Activated naive CD4-positive, alpha-beta T cell treated with anti-CD3 and anti-CD28 coated beads for 36 hours (primary cell): ENCODE results near the gene RAD51B. TPM values are rescaled to one million over a fixed set of nuclear protein-coding genes. Genes with fewer than 3 reads are reported as not detected.

Experiments used
- CTCF ChIA-PET: fragments of 350-600 bp; sonication (Branson Sonifier 250); formaldehyde crosslinking; loops from one replicate; lab custom pipeline; 2021; ENCODE audit warnings: antibody characterized with exemption; lab: Charles Lee
- DNase-seq: peaks from one replicate; pipeline ENCODE4 v3.0.0-alpha.2; 2020
- H3K27ac Mint-ChIP-seq: one replicate; pipeline ENCODE4 v1.8.0; 2021; ENCODE audit warnings: mild to moderate bottlenecking, mixed read lengths
- H3K27me3 Mint-ChIP-seq: one replicate; pipeline ENCODE4 v1.8.0; 2021; ENCODE audit warnings: low read depth, mixed read lengths
- H3K36me3 Mint-ChIP-seq: one replicate; pipeline ENCODE4 v1.8.0; 2021; ENCODE audit warnings: low read depth, mixed read lengths
- H3K4me1 Mint-ChIP-seq: one replicate; pipeline ENCODE4 v1.8.0; 2021; ENCODE audit warnings: low read depth, mixed read lengths
- H3K4me3 Mint-ChIP-seq: one replicate; pipeline ENCODE4 v1.8.0; 2021; ENCODE audit warnings: mild to moderate bottlenecking, moderate library complexity, mixed read lengths
- H3K9me3 Mint-ChIP-seq: one replicate; pipeline ENCODE4 v1.8.0; 2021; ENCODE audit warnings: mixed read lengths
- intact Hi-C: fragments of 100-400 bp; cut with micrococcal nuclease; formaldehyde crosslinking; loops from one replicate; pipeline ENCODE4 v1.15.1; 2023
- total RNA-seq, 2 experiments: library from RNA; stranded (reverse); gene quantifications; one replicate each; pipeline ENCODE4 v1.2.3, GENCODE V29; 2021

The RAD51B gene
- total RNA-seq, 2 experiments from 2014 or later = 44.8 to 47.6 TPM

GRCh38 chr14:68236582-68237458 lies 417.2 kb downstream of the RAD51B start:
- Mint-ChIP-seq H3K9me3 (no peaks in the 10 kb centered on the region), H3K36me3 (peaks cover 4% of the 10 kb centered on the region), H3K27me3 (no peaks in the 10 kb centered on the region), H3K4me1 (peaks cover 2% of the 10 kb centered on the region), H3K27ac (no peak overlapping the region), H3K4me3 (no peak overlapping the region)
- DNase-seq = no peak
- intact Hi-C loops = no loop called here
- CTCF ChIA-PET = no interaction called here

GRCh38 chr14:68238551-68238950 lies 419.0 kb downstream of the RAD51B start:
- Mint-ChIP-seq H3K4me1 (peaks cover 2% of the 10 kb centered on the region), H3K9me3 (no peaks in the 10 kb centered on the region), H3K4me3 (no peak overlapping the region), H3K36me3 (peaks cover 4% of the 10 kb centered on the region), H3K27ac (no peak overlapping the region), H3K27me3 (no peaks in the 10 kb centered on the region)
- intact Hi-C loops = no loop called here
- CTCF ChIA-PET = interaction anchor here (0.6 kb wide), 1 partner anchor 8 kb away, joined by 3 read pairs; no protein-coding TSS in a partner anchor
- DNase-seq = no peak

DNA sequence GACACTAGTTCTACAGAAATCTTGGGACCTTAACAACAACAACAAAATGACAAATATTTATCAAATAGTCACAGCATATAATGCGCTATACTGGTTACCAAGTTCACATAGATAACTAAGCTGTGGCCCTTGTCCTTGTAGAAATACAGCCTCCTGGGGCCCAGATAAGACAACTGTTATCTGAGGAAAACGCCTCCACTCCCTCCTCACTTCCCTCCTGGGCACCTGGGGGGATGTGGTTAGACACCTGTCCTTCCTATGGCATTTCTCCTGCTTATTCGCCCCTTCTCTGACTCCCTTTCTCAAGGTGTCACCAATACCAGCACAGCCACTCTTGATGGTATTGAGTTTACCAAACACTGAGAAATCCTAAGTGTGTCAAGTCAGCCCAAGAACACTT lies 419.4 kb downstream of the RAD51B start:
- Mint-ChIP-seq H3K27ac (no peak overlapping the region), H3K4me1 (peaks cover 2% of the 10 kb centered on the region), H3K36me3 (peaks cover 4% of the 10 kb centered on the region), H3K4me3 (no peak overlapping the region), H3K27me3 (no peaks in the 10 kb centered on the region), H3K9me3 (no peaks in the 10 kb centered on the region)
- DNase-seq = no peak
- CTCF ChIA-PET = no interaction called here
- intact Hi-C loops = no loop called here

GRCh38 chr14:68239988-68240771 lies 420.6 kb downstream of the RAD51B start:
- no peaks in the 10 kb centered on the region for H3K9me3 Mint-ChIP-seq
- H3K4me1 Mint-ChIP-seq = peaks cover 2% of the 10 kb centered on the region
- no peak overlapping the region for H3K4me3 Mint-ChIP-seq
- no peak overlapping the region for H3K27ac Mint-ChIP-seq
- DNase-seq = no peak
- CTCF ChIA-PET = interaction anchor here (0.6 kb wide), 1 partner anchor 31 kb away, joined by 3 read pairs; no protein-coding TSS in a partner anchor
- peaks cover 2% of the 10 kb centered on the region for H3K36me3 Mint-ChIP-seq
- intact Hi-C loops = no loop called here
- no peaks in the 10 kb centered on the region for H3K27me3 Mint-ChIP-seq

DNA sequence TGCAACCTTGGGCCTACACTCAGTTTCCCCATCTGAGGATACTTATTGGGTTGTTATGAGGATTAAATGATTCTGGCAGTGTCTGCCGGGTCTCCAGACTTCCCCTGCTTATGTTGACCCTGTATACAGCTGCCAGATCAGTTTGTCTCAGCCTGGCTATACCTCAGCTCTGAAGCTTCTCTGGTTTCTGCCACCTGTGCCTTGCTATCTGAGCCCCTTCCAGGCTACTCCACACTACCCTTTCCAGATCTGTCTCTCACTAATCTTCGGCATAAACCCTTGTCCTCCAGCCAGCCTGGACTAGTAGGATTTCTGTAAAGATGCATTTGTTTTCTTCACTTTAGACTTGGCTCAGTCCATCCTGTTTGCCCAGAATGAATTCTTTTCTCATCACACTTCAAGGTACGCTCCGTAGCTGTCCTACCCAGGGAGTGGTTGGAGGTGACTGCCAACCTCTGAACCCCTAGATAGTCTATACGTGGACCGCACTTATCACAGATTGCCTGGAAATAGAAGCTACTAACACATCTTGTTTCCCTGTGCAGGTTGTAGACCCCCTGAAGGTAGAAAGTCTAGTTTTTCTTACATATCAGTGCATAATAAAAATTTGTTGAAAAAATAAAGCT lies 422.4 kb downstream of the RAD51B start:
- Mint-ChIP-seq H3K27me3 (no peaks in the 10 kb centered on the region), H3K36me3 (no peaks in the 10 kb centered on the region), H3K4me3 (no peak overlapping the region), H3K9me3 (no peaks in the 10 kb centered on the region), H3K4me1 (peaks cover 2% of the 10 kb centered on the region), H3K27ac (no peak overlapping the region)
- intact Hi-C loops = no loop called here
- no peak for DNase-seq
- CTCF ChIA-PET = interaction anchor here (0.7 to 1.0 kb wide), 2 partner anchors 308 to 577 kb away, joined by 3 read pairs; no protein-coding TSS in a partner anchor

DNA sequence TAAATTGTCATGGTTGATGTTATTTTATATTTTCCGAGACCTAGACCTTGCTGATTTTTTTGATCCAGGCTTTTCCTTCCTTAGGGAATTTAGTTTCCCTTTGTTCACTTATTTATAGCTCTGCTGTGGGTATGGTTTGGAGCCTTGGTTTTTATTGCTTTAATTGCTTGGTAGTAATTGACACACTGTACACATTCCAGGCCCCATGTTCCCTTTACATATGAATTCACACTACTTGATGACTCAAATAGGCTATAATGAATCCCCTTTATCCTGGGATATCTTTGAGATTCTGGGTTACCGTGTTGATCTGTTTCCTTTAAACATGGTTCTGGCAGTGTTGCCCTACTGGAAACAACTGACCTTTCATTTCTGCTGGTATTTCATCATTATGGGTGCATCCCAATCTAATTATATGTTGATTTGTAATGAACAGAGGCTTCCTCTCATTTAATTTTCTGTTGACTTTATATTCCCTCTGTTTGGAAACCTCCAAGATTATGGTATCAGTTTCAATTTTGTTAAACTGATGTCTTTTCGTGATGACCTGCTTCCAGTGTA lies 424.0 kb downstream of the RAD51B start:
- Mint-ChIP-seq H3K9me3 (no peaks in the 10 kb centered on the region), H3K36me3 (no peaks in the 10 kb centered on the region), H3K27me3 (no peaks in the 10 kb centered on the region), H3K4me3 (no peak overlapping the region), H3K4me1 (peaks cover 7% of the 10 kb centered on the region), H3K27ac (no peak overlapping the region)
- intact Hi-C loops = no loop called here
- CTCF ChIA-PET = interaction anchor here (0.6 kb wide), 1 partner anchor 299 kb away, joined by 3 read pairs; no protein-coding TSS in a partner anchor
- no peak for DNase-seq

- Mint-ChIP-seq H3K4me3 (no peak overlapping the region), H3K27me3 (no peaks in the 10 kb centered on the region), H3K4me1 (peaks cover 13% of the 10 kb centered on the region), H3K36me3 (no peaks in the 10 kb centered on the region), H3K9me3 (no peaks in the 10 kb centered on the region), H3K27ac (no peak overlapping the region)
- CTCF ChIA-PET = interaction anchor here (0.6 to 7.7 kb wide), 4 partner anchors 300 to 573 kb away, joined by 3 to 86 read pairs (median 19); no protein-coding TSS in a partner anchor
- intact Hi-C loops = no loop called here
- DNase-seq = no peak
These were observed 424.8 kb downstream of the RAD51B start for GRCh38 chr14:68244262-68244980.

- no peak overlapping the region for H3K4me3 Mint-ChIP-seq
- intact Hi-C loops = no loop called here
- H3K4me1 Mint-ChIP-seq = peaks cover 21% of the 10 kb centered on the region
- H3K9me3 Mint-ChIP-seq = no peaks in the 10 kb centered on the region
- H3K27ac Mint-ChIP-seq = no peak overlapping the region
- CTCF ChIA-PET = interaction anchor here (1.6 to 7.7 kb wide), 5 partner anchors 301 to 599 kb away, joined by 6 to 86 read pairs (median 11); no protein-coding TSS in a partner anchor
- no peak for DNase-seq
- H3K27me3 Mint-ChIP-seq = no peaks in the 10 kb centered on the region
- no peaks in the 10 kb centered on the region for H3K36me3 Mint-ChIP-seq
These were observed 425.8 kb downstream of the RAD51B start for GRCh38 chr14:68245146-68246073.

GRCh38 chr14:68246074-68246785 lies 426.7 kb downstream of the RAD51B start:
- intact Hi-C loops = no loop called here
- Mint-ChIP-seq H3K4me3 (no peak overlapping the region), H3K4me1 (peaks cover 30% of the 10 kb centered on the region), H3K27ac (no peak overlapping the region), H3K36me3 (no peaks in the 10 kb centered on the region), H3K27me3 (no peaks in the 10 kb centered on the region), H3K9me3 (no peaks in the 10 kb centered on the region)
- CTCF ChIA-PET = interaction anchor here (0.6 to 7.7 kb wide), 6 partner anchors 8 to 598 kb away, joined by 3 to 86 read pairs (median 10); no protein-coding TSS in a partner anchor
- no peak for DNase-seq

DNA sequence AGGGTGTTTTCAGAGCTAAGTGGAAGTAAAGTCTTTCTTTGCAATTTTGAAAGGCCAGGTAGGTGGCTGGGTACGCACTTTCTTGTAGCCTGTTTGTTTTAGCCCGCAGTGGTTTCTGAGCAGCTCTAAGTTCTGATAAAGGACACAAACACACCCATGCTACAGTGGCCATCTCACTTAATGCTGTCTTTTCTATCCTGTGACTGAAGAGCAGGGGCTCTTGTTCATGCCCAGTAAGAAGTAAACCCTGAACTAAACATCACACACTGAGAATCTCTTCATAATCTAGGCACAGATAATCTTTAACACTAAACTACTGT lies 427.2 kb downstream of the RAD51B start:
- intact Hi-C loops = no loop called here
- Mint-ChIP-seq H3K27ac (no peak overlapping the region), H3K4me1 (peaks cover 35% of the 10 kb centered on the region), H3K27me3 (no peaks in the 10 kb centered on the region), H3K4me3 (no peak overlapping the region), H3K9me3 (no peaks in the 10 kb centered on the region), H3K36me3 (no peaks in the 10 kb centered on the region)
- CTCF ChIA-PET = interaction anchor here (0.6 to 7.7 kb wide), 8 partner anchors 9 to 597 kb away, joined by 3 to 86 read pairs (median 6); no protein-coding TSS in a partner anchor
- DNase-seq = no peak
